Liver (tissue), 2 donors: Measurements from ENCODE around the gene NKAPL.

Experiments
- TF ChIP-seq, protein P1 (sequence below): fragments of 150-350 bp; IDR thresholded peaks from 2 replicates; pipeline ENCODE4 v1.5.1; 2017; ENCODE audit warnings: improper control_type of control experiment, low read depth, low read length; ENCODE audit not compliant: missing input control
- TF ChIP-seq, protein P2 (sequence below): IDR thresholded peaks from 2 replicates; pipeline ENCODE4 v1.6.1; 2016; ENCODE audit warnings: antibody characterized with exemption
- donor health status: healthy.

DNA sequence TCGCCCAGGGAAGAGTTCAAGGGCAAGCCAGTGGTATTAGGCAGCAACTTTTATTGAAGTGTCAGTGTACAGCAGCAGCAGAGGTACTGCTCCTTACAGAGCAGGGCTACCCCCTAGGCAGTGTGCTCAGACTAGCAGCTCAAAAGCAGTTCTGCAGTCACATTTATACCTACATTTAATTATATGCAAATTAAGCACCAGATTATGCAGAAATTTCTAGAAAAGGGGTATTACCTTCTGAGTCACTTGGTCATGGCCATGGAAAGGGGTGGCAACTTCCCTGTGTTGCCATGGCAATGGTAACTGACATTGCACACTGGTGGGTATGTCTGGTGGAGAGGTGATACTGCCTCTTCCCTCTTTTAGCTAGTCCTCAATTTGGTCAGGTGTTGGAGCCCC lies 5.0 kb upstream of the NKAPL start:
- TF ChIP-seq, protein P1, sequence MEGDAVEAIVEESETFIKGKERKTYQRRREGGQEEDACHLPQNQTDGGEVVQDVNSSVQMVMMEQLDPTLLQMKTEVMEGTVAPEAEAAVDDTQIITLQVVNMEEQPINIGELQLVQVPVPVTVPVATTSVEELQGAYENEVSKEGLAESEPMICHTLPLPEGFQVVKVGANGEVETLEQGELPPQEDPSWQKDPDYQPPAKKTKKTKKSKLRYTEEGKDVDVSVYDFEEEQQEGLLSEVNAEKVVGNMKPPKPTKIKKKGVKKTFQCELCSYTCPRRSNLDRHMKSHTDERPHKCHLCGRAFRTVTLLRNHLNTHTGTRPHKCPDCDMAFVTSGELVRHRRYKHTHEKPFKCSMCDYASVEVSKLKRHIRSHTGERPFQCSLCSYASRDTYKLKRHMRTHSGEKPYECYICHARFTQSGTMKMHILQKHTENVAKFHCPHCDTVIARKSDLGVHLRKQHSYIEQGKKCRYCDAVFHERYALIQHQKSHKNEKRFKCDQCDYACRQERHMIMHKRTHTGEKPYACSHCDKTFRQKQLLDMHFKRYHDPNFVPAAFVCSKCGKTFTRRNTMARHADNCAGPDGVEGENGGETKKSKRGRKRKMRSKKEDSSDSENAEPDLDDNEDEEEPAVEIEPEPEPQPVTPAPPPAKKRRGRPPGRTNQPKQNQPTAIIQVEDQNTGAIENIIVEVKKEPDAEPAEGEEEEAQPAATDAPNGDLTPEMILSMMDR = no peak
- TF ChIP-seq, protein P2, sequence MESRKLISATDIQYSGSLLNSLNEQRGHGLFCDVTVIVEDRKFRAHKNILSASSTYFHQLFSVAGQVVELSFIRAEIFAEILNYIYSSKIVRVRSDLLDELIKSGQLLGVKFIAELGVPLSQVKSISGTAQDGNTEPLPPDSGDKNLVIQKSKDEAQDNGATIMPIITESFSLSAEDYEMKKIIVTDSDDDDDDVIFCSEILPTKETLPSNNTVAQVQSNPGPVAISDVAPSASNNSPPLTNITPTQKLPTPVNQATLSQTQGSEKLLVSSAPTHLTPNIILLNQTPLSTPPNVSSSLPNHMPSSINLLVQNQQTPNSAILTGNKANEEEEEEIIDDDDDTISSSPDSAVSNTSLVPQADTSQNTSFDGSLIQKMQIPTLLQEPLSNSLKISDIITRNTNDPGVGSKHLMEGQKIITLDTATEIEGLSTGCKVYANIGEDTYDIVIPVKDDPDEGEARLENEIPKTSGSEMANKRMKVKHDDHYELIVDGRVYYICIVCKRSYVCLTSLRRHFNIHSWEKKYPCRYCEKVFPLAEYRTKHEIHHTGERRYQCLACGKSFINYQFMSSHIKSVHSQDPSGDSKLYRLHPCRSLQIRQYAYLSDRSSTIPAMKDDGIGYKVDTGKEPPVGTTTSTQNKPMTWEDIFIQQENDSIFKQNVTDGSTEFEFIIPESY = no peak
